ENCODE measurements around the gene LRRC71.
A peak's percentile ranks its signal among the peaks of the same experiment; 100 is the strongest.

The LRRC71 gene

GRCh38 chr1:156920233-156921052 lies at the start of gene LRRC71:
Gene LRRC71 (plus strand): TSS chr1:156920632. CDS start chr1:156920804, 172 bp downstream.
- DNase-seq, result peak; percentile 44

- no peak for DNase-seq
These were observed 46.8 kb upstream of the LRRC71 start for GRCh38 chr1:156873659-156874058.

DNA sequence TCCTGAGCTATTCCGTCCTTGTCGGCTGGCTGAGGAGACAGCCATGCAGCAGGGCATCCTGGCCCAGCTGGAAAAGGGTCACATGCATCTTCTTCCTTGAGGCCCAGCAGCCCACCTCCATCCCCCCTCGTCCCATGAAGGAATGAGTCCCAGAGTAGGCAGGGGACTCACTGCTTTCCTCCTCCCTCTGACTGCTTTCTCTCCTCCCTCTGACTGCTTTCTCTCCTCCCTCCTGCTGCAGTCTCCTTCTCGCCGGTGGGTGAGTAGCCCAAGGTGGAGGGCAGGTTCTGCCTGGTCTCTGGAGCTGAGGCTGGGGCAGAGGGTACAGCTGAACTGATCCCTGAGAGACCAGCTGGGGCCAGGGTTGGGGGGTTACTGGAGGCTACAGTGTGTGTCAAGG lies 46.3 kb upstream of the LRRC71 start:
- no peak for DNase-seq

DNA sequence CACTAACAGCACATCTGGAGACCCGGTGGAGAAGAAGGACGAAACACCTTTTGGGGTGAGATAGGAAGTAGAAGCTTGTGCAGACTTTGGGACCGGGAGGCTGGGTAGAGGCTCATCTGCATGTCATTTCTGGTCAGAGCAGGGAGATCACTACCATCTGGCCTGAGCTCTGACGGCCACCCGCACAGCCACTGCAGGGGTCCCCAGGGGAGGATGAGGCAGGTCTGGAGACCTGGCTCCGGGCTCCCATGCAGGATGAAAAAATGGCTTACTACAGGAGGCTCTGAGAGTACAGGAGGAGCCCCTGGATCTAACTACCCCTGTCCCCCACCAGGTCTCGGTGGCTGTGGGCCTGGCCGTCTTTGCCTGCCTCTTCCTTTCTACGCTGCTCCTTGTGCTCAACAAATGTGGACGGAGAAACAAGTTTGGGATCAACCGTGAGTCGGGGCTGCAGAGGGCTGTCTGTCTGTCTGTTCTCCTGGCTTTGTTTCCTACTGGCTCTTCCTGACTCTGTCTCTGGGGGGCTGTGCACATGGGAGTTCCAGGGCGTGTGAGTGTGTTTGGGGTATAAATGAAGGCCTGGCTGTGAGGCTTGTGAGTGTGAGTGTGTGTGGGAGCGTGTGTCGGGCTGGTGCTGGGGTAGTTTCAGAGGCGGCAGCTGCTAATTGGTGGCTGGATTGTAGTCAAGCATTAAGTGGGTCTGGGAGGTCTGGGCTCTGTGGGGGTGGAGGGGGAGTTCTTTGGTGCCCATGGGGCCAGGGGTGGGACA lies 45.7 kb upstream of the LRRC71 start:
- no peak for DNase-seq

DNA sequence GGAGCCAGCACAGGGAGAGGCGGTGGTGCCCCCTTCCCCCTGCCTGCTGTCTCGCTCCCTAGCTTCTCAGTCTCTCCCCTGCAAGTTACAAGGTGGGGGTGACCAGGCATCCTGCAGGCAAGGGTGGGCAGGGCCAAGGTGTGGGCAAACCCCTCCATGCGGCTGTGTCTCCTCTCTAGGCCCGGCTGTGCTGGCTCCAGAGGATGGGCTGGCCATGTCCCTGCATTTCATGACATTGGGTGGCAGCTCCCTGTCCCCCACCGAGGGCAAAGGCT lies 45.2 kb upstream of the LRRC71 start:
- no peak for DNase-seq

GRCh38 chr1:156876281-156876680 lies 44.2 kb upstream of the LRRC71 start:
- DNase-seq, result no peak

DNA sequence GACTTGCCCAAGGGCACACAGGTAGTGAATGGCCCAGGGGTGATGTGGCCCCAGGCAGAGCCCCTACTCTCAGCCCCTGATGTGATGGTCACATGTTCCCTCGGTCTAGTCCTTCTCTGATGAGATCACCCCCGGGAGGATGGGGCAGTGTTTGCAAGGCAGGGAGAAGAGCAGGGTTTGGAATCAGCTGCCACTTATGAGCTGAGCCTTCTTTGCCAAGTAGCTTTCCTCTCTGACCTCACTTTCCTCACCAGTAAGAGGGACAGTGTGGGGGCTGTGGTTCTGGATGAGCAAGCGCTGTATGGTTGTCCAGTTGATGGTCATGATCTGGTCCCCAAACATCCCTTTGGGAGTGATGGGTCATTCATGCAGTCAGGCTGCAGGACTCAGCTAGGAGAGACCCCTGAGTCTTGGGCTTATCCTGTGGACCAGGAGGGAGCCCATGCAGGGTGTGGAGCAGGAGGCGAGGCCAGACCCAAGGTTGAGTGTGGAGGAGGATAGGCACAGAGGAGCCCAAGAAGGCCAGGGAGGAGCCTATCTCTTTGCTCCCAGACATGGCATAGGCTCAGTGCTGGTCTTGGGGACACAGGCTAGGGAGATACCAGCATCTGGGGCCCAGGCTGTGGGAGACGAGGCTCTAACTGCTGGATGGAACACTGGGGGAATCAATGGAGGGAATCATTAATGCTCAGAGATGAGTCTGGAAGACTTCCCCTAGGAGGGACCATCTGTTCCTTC lies 42.8 kb upstream of the LRRC71 start:
- no peak for DNase-seq

DNA sequence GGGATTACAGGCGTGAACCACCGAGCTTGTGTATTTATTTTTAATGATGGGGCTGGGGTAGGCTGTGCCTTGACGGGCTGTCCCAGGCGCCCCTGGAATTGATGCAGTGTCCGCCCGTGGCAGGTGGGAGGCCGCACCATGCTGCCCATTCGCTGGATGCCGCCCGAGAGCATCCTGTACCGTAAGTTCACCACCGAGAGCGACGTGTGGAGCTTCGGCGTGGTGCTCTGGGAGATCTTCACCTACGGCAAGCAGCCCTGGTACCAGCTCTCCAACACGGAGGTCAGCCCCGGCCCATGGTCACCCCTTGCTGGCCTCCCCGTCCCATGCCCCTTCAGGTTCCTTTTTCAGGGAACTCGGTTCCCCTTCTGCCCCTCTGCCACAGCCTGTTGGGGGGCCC lies 40.6 kb upstream of the LRRC71 start:
- no peak for DNase-seq

DNA sequence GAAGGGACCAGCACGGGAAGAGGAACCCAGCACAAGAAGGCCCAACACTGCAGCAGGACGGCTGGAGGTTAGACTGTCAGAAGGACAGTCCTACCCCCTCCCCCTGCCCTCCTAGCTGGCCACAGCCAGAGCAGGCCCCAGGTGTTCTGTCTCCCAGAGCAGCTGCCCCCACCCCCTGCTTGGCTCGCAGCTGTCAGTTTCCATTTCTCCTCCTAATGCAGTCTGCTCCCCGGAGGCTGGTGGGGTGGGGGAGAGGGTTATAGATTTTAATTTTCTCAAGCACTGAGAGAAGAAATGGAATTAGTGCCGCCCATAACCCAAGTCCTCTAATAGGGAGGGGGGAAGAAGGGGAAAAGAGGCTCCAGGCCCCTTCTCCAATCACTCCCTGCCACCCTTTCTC lies 40.0 kb upstream of the LRRC71 start:
- DNase-seq, result no peak

DNA sequence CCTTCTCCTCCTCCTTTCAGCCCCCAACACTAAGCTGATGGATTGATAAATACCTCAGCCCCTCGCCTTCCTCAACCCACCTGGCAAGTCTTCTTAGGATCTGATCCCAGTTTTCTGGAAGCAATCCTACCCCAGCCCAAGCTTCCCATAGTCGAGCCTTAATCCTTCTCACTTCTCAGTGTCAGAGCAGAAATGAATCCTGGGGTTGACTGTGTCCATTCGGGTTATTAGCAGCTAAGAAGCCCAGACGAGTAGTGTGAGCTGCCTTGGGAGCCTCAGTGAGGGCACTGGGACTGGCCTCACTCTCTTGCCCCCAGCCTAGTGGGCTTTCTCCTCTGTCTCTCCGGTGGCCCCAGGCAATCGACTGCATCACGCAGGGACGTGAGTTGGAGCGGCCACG lies 39.3 kb upstream of the LRRC71 start:
- DNase-seq, result no peak

DNA sequence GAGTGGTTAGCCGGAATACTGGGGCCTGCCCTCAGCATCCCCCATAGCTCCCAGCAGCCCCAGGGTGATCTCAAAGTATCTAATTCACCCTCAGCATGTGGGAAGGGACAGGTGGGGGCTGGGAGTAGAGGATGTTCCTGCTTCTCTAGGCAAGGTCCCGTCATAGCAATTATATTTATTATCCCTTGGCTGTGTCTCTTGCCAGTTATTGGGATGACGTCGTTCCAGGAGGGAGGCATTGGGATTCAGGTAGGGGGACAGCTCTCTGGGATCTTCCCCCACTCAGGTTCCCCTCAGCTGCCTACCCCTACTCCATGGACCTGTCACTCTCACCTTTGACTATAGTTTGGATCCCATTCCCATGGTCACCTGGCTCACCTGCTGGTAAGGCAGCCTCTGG lies 38.8 kb upstream of the LRRC71 start:
- DNase-seq, result no peak

- no peak for DNase-seq
These were observed 37.9 kb upstream of the LRRC71 start for GRCh38 chr1:156882543-156882942.

GRCh38 chr1:156883919-156884318 lies 36.5 kb upstream of the LRRC71 start:
- no peak for DNase-seq

DNA sequence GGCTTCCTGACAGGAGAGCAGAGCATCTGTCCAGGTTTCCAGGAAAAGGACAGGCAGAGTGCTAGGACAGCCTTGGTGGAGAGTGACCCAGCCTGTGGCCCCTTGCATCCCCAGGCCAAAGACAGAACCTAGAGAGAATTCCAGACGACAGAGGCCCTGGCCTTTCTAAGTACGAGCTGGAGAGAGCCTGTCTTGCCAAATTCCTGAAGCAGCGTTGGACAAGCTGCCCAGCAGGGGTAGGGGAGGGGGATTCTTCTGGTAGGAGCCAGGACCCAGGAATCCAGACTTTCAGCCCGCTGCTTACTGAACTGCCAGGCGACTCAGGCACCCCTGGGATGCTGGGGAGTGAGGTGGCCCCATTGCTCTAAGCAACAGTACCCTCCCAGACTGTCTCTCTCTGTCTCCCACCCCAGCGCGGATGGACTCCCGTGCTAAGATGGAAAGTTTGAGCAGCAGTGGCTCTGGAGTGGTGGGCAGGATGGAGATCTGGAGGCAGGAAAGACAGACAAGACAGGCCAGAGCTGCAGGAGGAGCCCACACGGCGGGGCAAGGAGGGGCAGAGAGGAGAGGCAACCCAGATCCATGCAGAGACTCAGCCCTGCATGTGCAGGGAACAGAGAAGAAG lies 35.8 kb upstream of the LRRC71 start:
- no peak for DNase-seq

DNA sequence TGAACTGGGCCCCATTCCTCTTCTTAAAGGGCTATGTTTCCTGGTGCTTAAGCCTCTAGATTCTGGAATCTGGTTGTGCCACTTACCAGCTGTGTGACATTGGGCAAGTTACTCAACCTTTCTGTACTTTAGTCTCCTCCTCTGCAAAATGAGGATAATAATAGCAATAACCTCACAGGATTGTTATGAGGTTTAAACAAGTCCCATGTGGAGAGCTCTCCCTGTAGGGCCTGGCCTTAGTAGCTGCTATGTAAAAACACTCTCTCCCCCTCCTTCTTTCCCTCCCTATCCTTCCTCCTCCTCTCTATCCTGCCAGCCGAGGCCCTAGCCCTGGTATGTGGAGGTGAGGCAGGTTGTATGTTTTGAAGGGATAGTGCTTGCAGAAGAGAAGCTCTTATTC lies 35.1 kb upstream of the LRRC71 start:
- DNase-seq, result no peak

GRCh38 chr1:156885880-156886355 lies 34.5 kb upstream of the LRRC71 start:
- DNase-seq, result no peak

- DNase-seq, result no peak
These were observed 33.7 kb upstream of the LRRC71 start for GRCh38 chr1:156886583-156887281.

GRCh38 chr1:156887317-156887716 lies 33.1 kb upstream of the LRRC71 start:
- DNase-seq, result no peak

DNA sequence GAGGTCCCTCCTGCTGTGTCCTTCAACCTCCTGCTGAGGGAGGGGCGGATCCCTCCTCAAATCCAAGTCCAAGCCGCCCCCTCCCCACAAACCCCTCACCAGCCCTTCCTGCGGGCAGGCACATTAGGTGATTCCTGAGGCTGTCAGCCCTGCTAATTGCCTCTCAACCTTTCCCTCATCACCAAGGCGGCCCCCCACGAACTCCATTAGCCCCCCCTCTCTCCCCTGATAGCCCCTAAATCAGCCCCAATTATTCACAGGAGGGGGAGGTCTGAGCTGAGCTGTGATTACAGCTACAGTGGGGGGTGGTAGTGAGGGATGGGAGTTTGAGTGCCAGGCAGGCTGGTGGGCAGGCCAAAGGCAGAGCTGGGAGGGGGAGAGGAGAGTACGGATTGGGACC lies 32.7 kb upstream of the LRRC71 start:
- DNase-seq, result no peak

GRCh38 chr1:156889802-156890580 lies 30.4 kb upstream of the LRRC71 start:
- peak; percentile 70 for DNase-seq

DNA sequence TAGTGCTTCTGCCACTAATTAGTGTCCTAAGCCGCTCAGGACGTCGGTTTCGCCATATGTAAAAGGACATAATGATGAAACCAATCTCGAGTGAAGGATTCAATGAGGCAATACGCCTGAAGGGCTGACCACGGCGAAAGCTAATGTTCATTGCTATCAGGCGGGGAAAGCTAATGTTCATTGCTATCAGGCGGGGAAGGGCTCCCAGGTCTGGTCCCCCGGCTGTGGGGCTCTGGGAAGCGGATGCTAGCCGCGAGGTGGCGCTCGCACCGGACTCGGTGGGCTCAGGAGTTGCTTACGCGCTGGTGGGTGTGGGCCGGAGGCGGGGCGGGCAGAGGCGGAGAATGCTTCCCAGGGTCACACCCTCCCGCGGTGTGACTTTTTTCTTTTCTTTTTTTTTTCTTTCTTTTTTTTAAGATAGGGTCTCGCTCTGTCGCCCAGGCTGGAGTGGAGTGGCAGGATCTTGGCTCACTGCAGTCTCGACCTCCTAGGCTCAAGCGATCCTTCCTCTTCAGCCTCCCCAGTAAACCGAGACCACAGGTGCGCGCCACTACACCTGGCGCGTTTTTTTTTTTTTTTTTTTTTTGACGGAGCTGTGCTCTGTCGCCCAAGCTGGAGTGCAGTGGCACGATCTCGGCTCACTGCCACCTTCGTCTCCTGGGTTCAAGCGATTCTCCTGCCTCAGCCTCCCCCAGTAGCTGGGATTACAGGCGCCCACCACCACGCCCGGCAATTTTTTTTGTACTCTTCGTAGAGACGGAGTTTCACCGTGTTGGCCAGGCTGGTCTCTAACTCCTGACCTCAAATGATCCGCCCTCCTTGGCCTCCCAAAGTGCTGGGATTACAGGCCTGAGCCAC lies 28.0 kb upstream of the LRRC71 start:
- DNase-seq, result peak; percentile 86

Measured in DMS153 (cell line).